HS-5 (cell line): ENCODE data around the gene PNMA3.
"Not testable (repeated sequence)": the region's sequence is repeated elsewhere in the genome, so short reads cannot be mapped to it uniquely, and the experiment has no call there.

Experiments used
- DNase-seq: peaks from one replicate; pipeline ENCODE4 v3.0.0-alpha.2; 2012; ENCODE audit warnings: low read depth

PNMA3 gene, protein sequence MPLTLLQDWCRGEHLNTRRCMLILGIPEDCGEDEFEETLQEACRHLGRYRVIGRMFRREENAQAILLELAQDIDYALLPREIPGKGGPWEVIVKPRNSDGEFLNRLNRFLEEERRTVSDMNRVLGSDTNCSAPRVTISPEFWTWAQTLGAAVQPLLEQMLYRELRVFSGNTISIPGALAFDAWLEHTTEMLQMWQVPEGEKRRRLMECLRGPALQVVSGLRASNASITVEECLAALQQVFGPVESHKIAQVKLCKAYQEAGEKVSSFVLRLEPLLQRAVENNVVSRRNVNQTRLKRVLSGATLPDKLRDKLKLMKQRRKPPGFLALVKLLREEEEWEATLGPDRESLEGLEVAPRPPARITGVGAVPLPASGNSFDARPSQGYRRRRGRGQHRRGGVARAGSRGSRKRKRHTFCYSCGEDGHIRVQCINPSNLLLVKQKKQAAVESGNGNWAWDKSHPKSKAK

DNA sequence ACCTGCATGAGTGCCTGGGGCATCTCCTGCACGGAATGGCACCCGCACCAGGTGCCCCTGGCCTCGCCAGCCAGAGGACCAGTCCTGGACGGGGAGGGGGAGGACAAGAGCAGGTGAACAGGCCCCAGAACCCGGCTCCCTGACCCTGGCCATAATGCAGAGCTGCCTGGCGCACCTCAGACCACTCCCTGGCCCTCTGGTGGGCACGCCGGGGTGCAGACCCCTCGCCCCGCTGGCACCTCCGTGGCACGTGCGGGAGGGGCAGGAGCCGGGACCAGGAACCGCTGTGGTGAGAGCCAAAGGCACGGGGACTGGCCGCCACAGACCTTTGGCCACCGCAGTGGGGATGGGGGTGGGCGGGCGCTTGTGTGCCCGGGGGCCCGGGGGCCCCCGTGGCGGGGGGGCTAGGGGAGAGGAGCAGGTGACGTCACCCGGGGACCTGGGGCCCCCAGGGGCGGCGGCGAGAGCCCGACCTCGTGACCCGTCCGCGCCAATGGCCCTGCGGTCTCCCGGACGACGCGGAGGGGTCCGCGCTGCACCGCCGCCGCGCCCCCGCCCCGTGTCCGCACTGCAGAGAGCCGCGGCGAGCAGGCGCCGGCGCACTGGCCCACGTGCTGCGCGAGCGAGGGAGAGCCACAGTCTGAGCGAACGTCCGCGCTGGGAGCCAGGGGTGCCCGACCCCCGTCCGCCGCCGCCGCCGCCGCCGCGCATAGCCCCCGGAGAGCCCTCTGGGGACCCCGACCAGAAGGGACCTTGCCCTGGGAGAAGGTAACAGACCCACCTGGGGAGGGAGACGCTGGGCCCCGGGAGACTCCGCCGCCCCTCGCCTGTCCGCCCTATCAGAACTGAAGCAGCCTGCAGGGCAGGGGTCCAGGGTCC, at the start of gene PNMA3:
PNMA3 (plus strand) TSS at position 600 of the 879 bp plus-strand sequence. CDS start 586 bp downstream, outside the sequence.
- DNase-seq = no peak

DNA sequence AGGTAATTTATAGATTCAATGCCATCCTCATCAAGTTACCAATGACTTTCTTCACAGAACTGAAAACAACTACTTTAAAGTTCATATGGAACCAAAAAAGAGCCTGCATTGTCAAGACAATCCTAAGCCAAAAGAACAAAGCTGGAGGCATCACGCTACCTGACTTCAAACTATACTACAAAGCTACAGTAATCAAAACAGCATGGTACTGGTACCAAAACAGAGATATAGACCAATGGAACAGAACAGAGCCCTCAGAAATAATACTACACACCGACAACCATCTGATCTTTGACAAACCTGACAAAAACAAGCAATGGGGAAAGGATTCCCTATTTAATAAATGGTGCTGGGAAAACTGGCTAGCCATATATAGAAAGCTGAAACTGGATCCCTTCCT, 39.1 kb upstream of the PNMA3 start:
- not testable (repeated sequence) for DNase-seq

GRCh38 chrX:153019166-153019565, 37.1 kb upstream of the PNMA3 start:
- no peak for DNase-seq

- not testable (repeated sequence) for DNase-seq
Measured at GRCh38 chrX:153026501-153026900, 29.8 kb upstream of the PNMA3 start.

DNA sequence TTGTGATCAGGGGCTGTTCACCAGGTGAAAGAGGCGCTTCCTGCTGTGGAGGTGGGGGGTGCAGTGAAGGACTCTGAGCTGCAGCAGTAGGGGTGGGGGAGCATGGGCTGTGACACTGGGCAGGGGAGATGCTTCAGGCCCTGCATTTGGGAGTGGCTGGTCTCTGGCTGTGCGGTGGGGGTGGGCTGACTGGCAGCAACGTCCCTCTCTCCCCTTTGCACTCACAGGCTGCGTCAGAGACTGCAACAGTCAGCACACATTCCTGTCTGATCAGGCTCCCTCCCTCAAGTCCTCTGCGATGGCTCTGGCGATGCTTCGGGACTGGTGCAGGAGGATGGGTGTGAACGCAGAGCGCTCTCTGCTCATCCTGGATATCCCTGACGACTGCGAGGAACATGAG, 27.8 kb upstream of the PNMA3 start:
- not testable (repeated sequence) for DNase-seq

DNA sequence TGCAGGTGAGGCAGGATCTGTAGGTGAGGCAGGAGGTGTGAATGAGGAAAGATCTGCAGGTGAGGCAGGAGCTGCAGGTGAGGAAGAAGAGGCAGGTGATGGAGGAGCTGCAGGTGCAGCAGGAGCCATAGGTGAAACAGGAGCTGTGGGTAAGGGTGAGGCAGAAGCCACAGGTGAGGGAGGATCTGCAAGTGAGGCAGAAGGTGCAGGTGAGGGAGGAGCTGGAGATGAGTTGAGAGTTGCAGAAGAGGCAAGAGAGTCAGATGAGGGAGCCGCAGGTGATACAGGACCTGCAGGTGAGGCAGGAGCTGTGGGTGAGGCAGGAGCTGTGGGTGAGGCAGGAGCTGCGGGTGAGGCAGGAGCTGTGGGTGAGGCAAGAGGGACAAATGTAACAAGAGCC, 27.1 kb upstream of the PNMA3 start:
- DNase-seq = no peak

DNA sequence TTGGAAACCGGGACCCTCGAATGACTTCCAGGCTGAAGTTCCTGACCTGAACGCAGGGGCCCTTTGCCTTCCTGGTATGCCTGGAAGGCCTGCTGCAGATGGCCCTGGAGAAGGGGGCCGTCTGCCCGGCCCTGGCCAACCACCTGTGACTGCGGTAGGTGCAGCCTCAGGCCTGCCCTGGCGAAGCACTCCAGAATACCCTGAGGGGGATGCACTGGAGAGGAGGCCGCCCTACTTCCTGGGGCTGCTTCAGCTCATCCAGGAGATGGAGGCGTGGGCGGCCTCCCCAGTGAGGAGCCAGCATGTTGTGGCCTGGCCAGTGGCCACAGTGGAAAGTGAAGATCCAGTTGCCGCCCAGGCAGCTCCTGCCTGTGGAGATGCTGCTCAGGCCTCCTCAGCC, 26.4 kb upstream of the PNMA3 start:
- DNase-seq = no peak

- DNase-seq = no peak
Measured at GRCh38 chrX:153030801-153031200, 25.5 kb upstream of the PNMA3 start.

DNA sequence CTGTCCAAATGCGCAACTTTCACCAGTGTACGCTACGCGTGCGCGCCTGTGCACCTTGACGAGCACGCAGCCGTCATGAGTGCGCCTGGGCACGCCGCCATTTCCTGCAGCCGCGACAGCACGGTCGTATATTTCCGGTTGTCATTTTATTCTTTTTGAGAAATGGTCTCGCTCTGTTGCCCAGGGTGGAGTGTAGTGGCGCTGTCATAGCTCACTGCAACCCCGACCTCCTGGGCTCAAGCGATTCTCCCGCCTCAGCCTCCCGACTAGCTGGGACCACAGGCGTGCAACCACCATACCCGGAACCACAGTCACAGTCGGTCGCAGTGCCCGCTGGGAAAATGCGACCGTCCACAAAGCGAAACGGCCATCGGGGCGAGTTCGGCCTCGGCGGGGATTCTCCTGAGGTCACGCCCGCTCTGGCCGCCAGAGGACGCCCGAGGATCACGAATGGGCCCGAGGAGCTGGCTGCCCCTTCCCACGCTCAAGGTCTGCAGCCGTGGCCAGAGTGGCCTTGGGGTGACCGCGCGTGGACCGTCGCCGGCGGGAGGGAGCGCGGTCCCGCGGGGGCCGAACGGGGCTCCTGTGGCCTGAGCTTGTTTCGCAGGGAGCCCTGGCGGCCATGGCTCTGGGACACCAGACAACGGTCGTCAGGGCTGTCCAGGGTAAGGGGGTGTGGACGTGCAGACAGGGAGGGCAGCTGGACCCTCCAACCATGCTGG, 23.7 kb upstream of the PNMA3 start:
- peak; percentile 11 for DNase-seq

- DNase-seq = no peak
Measured at GRCh38 chrX:153049093-153049492, 7.2 kb upstream of the PNMA3 start.

GRCh38 chrX:153052534-153052933, 3.7 kb upstream of the PNMA3 start:
- DNase-seq = no peak

DNA sequence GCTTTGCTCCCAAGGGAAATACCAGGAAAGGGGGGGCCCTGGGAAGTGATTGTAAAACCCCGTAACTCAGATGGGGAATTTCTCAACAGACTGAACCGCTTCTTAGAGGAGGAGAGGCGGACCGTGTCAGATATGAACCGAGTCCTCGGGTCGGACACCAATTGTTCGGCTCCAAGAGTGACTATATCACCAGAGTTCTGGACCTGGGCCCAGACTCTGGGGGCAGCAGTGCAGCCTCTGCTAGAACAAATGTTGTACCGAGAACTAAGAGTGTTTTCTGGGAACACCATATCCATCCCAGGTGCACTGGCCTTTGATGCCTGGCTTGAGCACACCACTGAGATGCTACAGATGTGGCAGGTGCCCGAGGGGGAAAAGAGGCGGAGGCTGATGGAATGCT, 1.0 kb downstream of the PNMA3 start:
- no peak for DNase-seq

GRCh38 chrX:153059191-153060094, 3.2 kb downstream of the PNMA3 start:
- DNase-seq = no peak

- no peak for DNase-seq
Measured at GRCh38 chrX:153060095-153060445, 3.8 kb downstream of the PNMA3 start.

- no peak for DNase-seq
Measured at GRCh38 chrX:153061732-153062131, 5.5 kb downstream of the PNMA3 start.

- no peak for DNase-seq
Measured at GRCh38 chrX:153063315-153063714, 7.0 kb downstream of the PNMA3 start.

GRCh38 chrX:153064061-153064460, 7.8 kb downstream of the PNMA3 start:
- no peak for DNase-seq

GRCh38 chrX:153065389-153065788, 9.1 kb downstream of the PNMA3 start:
- DNase-seq = no peak

DNA sequence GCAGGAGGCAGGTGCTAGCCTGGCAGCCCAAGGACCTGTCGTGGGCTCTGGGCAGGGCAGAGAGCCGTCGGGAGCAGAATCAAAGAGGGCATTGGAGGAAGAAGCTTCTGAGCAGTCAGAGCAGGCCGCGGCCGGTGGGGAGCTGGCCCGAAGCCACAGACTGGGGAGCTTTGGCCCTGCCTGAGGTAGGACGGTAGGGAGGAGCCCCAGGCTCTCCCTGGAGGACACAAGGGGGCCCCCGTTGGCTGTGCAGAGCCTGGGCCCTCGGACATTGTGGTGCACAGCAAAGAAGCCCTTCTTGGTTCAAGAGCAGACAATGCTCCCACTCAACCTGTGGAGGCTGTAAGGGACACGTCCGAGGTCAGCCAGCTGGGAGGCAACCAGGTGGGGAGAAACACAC, 10.1 kb downstream of the PNMA3 start:
- DNase-seq = not testable (repeated sequence)

GRCh38 chrX:153071909-153072583, 15.8 kb downstream of the PNMA3 start, which contains the start of gene PNMA6A:
PNMA6A (plus strand) TSS chrX:153072454; CDS start chrX:153073063, 609 bp downstream.
- not testable (repeated sequence) for DNase-seq

GRCh38 chrX:153073331-153073730, 17.1 kb downstream of the PNMA3 start:
- not testable (repeated sequence) for DNase-seq
